PC-3 (cell line): ENCODE results near the gene ATXN10. TPM values are rescaled to one million over a fixed set of nuclear protein-coding genes. Genes with fewer than 3 reads are reported as not detected.

Experiments
- ATAC-seq: fragments of 200-7000 bp; cut with Tn5 transposase; 2 replicates; pipeline ENCODE4 v1.9.1; 2020; ENCODE audit warnings: mild to moderate bottlenecking, moderate library complexity
- BruUV-seq: library from RNA; stranded (reverse); fragments of 400-500 nt; replicated peaks from 2 replicates; lab custom pipeline; 2021; lab: Mats Ljungman, UMichigan
- CTCF ChIA-PET: fragments of 300-600 bp; sonication (Branson Sonifier 250); formaldehyde crosslinking; loops from one replicate; lab custom pipeline; 2022; ENCODE audit warnings: antibody characterized with exemption; lab: Charles Lee
- POLR2A ChIA-PET: fragments of 300-600 bp; sonication (Branson Sonifier 250); formaldehyde crosslinking; loops from one replicate; lab custom pipeline; 2022; ENCODE audit warnings: antibody characterized with exemption; ENCODE audit not compliant: unreplicated experiment; lab: Charles Lee
- DNase-seq: peaks from one replicate; pipeline ENCODE4 v3.0.0-alpha.2; 2015
- H2AFZ ChIP-seq: fragments of 300-600 bp; sonication (generic); 2 replicates; pipeline ENCODE4 v1.6.0; 2016; ENCODE audit warnings: antibody characterized with exemption, low read length
- H3F3A ChIP-seq: fragments of 300-600 bp; sonication (generic); one replicate; pipeline ENCODE4 v1.6.0; 2017; ENCODE audit warnings: antibody characterized with exemption, low read length, control low read depth, mild to moderate bottlenecking; ENCODE audit not compliant: unreplicated experiment
- H3K27ac ChIP-seq: fragments of 300-600 bp; sonication (generic); 2 replicates; pipeline ENCODE4 v1.5.1; 2016; ENCODE audit warnings: mild to moderate bottlenecking, low read length
- H3K27me3 ChIP-seq: fragments of 300-600 bp; sonication (generic); 2 replicates; pipeline ENCODE4 v1.6.1; 2016; ENCODE audit warnings: low read length, mixed read lengths
- H3K36me3 ChIP-seq: fragments of 300-600 bp; sonication (generic); 2 replicates; pipeline ENCODE4 v1.6.1; 2016; ENCODE audit warnings: low read depth, mixed run types, low read length, mixed read lengths
- H3K4me1 ChIP-seq: fragments of 300-600 bp; sonication (generic); 2 replicates; pipeline ENCODE4 v1.5.1; 2016; ENCODE audit warnings: low read length; ENCODE audit not compliant: insufficient read depth
- H3K4me2 ChIP-seq: fragments of 300-600 bp; sonication (generic); 2 replicates; pipeline ENCODE4 v1.6.0; 2016; ENCODE audit warnings: low read length
- H3K4me3 ChIP-seq: fragments of 300-600 bp; sonication (generic); 2 replicates; pipeline ENCODE4 v1.5.1; 2016; ENCODE audit warnings: mild to moderate bottlenecking, low read length, mixed read lengths
- H3K79me2 ChIP-seq: fragments of 300-600 bp; sonication (generic); 2 replicates; pipeline ENCODE4 v1.6.1; 2017; ENCODE audit warnings: low read length, mixed read lengths
- H3K9ac ChIP-seq: fragments of 300-600 bp; sonication (generic); 2 replicates; pipeline ENCODE4 v1.6.0; 2016; ENCODE audit warnings: mild to moderate bottlenecking, low read length
- H3K9me2 ChIP-seq: fragments of 300-600 bp; sonication (generic); replicated peaks from 2 replicates; pipeline ENCODE4 v1.6.1; 2016; ENCODE audit warnings: mixed run types, low read length, mixed read lengths
- H3K9me3 ChIP-seq: fragments of 300-600 bp; sonication (generic); 2 replicates; pipeline ENCODE4 v1.6.1; 2016; ENCODE audit warnings: low read length, mixed read lengths
- H4K20me1 ChIP-seq: fragments of 300-600 bp; sonication (generic); 2 replicates; pipeline ENCODE4 v1.6.1; 2016; ENCODE audit warnings: low read length, mixed read lengths
- CTCF ChIP-seq: fragments of 300-600 bp; sonication (generic); conservative IDR thresholded peaks from 2 replicates; pipeline ENCODE4 v1.5.1; 2017; ENCODE audit warnings: antibody characterized with exemption, low read depth, mild to moderate bottlenecking, low read length
- EZH2 ChIP-seq: fragments of 300-600 bp; sonication (generic); IDR thresholded peaks from one replicate; pipeline ENCODE4 v1.6.1; 2017; ENCODE audit warnings: antibody characterized with exemption, mild to moderate bottlenecking, low read length; ENCODE audit not compliant: unreplicated experiment
- EZH2phosphoT487 ChIP-seq: fragments of 300-600 bp; sonication (generic); IDR thresholded peaks from 2 replicates; pipeline ENCODE4 v1.6.1; 2018; ENCODE audit warnings: mild to moderate bottlenecking, antibody characterized with exemption, low read length, borderline replicate concordance
- intact Hi-C: fragments of 100-400 bp; cut with micrococcal nuclease; formaldehyde crosslinking; loops from 2 replicates; pipeline ENCODE4 v1.9.0; 2023
- total RNA-seq: library from RNA; depleted of rRNA; stranded (reverse); fragments of >200 nt; gene quantifications from 2 replicates; pipeline ENCODE4 v1.2.3, GENCODE V29; 2014

The ATXN10 gene
- total RNA-seq, 1 experiment from 2014 or later, result 40.6 TPM

DNA sequence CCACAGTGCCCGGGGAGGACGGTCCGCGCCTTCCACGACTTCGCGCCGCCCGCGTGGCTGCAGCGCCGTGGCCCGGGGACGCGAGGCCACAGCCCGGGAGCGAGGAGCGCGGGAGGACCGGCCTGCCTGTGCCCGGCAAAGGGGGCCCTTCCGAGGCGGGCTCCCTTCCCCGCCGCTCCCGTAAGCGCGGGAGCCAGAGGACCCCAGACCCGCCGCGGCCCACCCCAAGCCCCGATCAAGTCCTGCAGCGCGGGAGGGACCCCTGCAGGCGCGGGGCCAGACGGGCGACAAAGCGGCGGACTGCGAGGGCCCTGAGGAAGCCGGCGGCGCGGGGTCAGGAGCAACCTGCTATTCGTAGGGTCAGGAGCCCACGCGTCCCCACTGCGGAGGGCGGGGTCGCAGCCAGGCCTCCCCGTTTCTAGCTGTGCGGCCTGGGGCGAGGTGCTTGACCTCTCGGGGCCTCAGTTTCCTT is 195.0 kb downstream of the ATXN10 start:
- H3K4me2 ChIP-seq, result no peak overlapping the region
- no peaks in the 10 kb centered on the region for H3K27me3 ChIP-seq
- no peak for ATAC-seq
- H3K4me1 ChIP-seq, result peaks cover 16% of the 10 kb centered on the region
- BruUV-seq, result no TSS peak
- H2AFZ ChIP-seq, result no peak overlapping the region
- no peaks in the 10 kb centered on the region for H3K9me3 ChIP-seq
- ChIA-PET CTCF (no interaction called here), POLR2A (no interaction called here)
- no peak for DNase-seq
- no peak for TF ChIP-seq EZH2phosphoT487
- TF ChIP-seq CTCF, result no peak
- TF ChIP-seq EZH2, result no peak
- intact Hi-C loops, result no loop called here
- H3F3A ChIP-seq, result no peaks in the 10 kb centered on the region
- no peak overlapping the region for H3K27ac ChIP-seq
- no peaks in the 10 kb centered on the region for H3K9me2 ChIP-seq
- H3K9ac ChIP-seq, result no peak overlapping the region
- no peaks in the 10 kb centered on the region for H3K79me2 ChIP-seq
- no peak overlapping the region for H3K4me3 ChIP-seq
- H4K20me1 ChIP-seq, result no peaks in the 10 kb centered on the region
- H3K36me3 ChIP-seq, result no peaks in the 10 kb centered on the region

DNA sequence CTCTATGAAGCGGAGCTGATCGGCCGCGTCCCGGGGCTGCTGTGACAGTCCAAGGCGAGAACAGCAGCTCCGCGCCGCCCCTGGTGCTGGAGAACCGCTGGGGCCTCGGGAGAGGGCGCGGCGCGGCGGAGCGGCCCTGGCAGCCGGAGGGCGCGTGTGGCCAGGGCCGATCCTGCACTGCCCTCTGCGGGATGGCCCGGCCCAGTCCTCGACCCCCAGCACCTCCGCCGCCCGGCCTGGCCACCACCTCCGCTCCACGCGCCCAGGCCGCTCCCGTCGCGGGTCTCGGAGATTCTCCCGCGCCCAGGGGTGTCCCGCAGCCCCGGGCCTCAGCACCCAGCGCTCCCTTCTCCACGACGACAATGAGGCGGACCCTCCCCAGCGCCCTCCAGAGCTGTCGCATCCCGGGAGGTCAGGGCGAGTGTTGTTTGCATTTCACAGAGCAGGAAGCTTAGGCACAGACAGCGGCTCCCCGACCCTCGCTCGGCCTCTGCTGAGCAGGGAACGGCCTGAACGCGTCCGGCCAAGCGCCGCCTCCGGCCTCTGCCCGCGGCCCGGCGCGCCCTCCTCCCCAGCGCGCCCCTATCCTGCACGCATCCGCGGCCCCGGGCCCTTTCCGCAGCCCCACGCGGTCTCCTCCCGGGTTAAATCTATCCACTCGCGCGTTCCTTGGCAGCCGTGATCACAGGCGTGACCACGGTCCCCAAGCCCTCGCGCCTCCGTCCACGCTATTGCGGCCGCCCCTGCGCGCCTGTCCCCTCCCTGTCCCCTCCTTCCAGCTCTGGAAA is 195.7 kb downstream of the ATXN10 start:
- POLR2A ChIA-PET, result no interaction called here
- ATAC-seq (no peak), DNase-seq (no peak)
- Histone ChIP-seq H3K9ac (no peak overlapping the region), H3K36me3 (no peaks in the 10 kb centered on the region), H3K9me3 (no peaks in the 10 kb centered on the region), H3K79me2 (no peaks in the 10 kb centered on the region), H3F3A (no peaks in the 10 kb centered on the region), H2AFZ (no peak overlapping the region), H3K4me1 (peaks cover 14% of the 10 kb centered on the region), H3K4me2 (no peak overlapping the region), H4K20me1 (no peaks in the 10 kb centered on the region), H3K4me3 (no peak overlapping the region), H3K9me2 (no peaks in the 10 kb centered on the region), H3K27ac (no peak overlapping the region), H3K27me3 (no peaks in the 10 kb centered on the region)
- TF ChIP-seq EZH2 (no peak), CTCF (no peak), EZH2phosphoT487 (no peak)
- intact Hi-C loops, result no loop called here
- CTCF ChIA-PET, result no interaction called here
- no TSS peak for BruUV-seq

DNA sequence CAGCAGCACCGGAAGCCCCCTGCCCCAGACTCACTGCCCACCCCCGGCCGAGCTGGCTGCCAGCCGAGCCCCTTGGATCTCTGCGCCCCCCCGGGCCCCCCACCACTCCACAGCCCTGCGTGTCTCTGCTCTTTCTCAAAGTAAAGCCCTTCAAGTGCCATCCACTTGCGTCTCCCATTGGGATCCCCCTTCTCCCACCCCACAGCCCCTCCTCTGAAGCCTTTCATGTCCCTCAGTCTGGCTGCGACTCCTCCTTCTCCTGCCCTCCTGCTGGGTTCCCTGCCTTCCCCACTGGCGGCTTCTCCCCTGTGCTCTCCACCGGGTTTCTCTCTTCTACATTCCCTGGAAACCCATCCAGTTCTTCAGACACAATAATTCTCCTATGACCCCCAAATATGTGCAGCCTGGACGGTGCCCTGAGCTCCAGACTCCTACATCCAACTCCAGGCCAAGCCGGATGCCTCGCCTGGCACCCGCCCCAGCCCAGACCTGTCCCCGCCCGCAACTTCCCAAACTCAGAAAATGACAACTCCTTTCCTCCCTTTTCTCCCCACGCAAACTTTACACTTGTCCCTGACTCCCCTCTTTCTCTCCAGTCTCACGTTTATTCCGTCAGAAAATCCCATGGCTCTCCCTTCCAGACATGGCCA is 196.4 kb downstream of the ATXN10 start:
- CTCF ChIA-PET, result no interaction called here
- no TSS peak for BruUV-seq
- H3K9ac ChIP-seq, result no peak overlapping the region
- H3K9me2 ChIP-seq, result no peaks in the 10 kb centered on the region
- no peaks in the 10 kb centered on the region for H3K36me3 ChIP-seq
- DNase-seq (no peak), ATAC-seq (no peak)
- intact Hi-C loops, result no loop called here
- no peak overlapping the region for H3K4me2 ChIP-seq
- no peak overlapping the region for H3K27ac ChIP-seq
- H4K20me1 ChIP-seq, result no peaks in the 10 kb centered on the region
- no peak overlapping the region for H3K4me3 ChIP-seq
- no peak overlapping the region for H2AFZ ChIP-seq
- no peaks in the 10 kb centered on the region for H3K9me3 ChIP-seq
- H3K4me1 ChIP-seq, result peaks cover 14% of the 10 kb centered on the region
- no peaks in the 10 kb centered on the region for H3K27me3 ChIP-seq
- TF ChIP-seq EZH2 (no peak), CTCF (no peak), EZH2phosphoT487 (no peak)
- POLR2A ChIA-PET, result no interaction called here
- H3F3A ChIP-seq, result no peaks in the 10 kb centered on the region
- H3K79me2 ChIP-seq, result no peaks in the 10 kb centered on the region
